GM12891 (cell line): Measurements from ENCODE around the gene MRPL33.

Experiments
- PAX5 ChIP-seq: IDR thresholded peaks from 2 replicates; pipeline ENCODE4 v1.6.1; 2011; ENCODE audit warnings: low read length, moderate library complexity, mild to moderate bottlenecking; ENCODE audit not compliant: insufficient read depth, severe bottlenecking
- POLR2A ChIP-seq: IDR thresholded peaks from 2 replicates; pipeline ENCODE4 v1.6.1; 2011; ENCODE audit warnings: low read depth, low read length, control low read depth
- POLR2AphosphoS5 ChIP-seq: IDR thresholded peaks from 2 replicates; pipeline ENCODE4 v1.6.1; 2011; ENCODE audit warnings: low read depth, low read length, control low read depth
- POU2F2 ChIP-seq: IDR thresholded peaks from 2 replicates; pipeline ENCODE4 v1.6.1; 2011; ENCODE audit warnings: low read depth, mild to moderate bottlenecking, control low read depth, low read length, moderate library complexity
- SPI1 ChIP-seq: IDR thresholded peaks from 2 replicates; pipeline ENCODE4 v1.6.1; 2011; ENCODE audit warnings: low read depth, low read length, control low read depth
- TAF1 ChIP-seq: IDR thresholded peaks from 2 replicates; pipeline ENCODE4 v1.6.1; 2011; ENCODE audit warnings: low read depth, low read length, control low read depth

- TF ChIP-seq TAF1 (no peak), POLR2AphosphoS5 (no peak), POLR2A (no peak), SPI1 (no peak), POU2F2 (no peak), PAX5 (no peak)
Observed at GRCh38 chr2:27724191-27724590, 47.3 kb upstream of the MRPL33 start.
